Heart left ventricle (tissue), 16 donors: Measurements from ENCODE around the gene RIMS1. TPM values are rescaled to one million over a fixed set of nuclear protein-coding genes. Genes with fewer than 3 reads are reported as not detected.

Source experiments
- ATAC-seq, 4 donors: fragments of 200-7000 bp; cut with Tn5 transposase; one replicate each; pipeline ENCODE4 v1.9.1; 2020 to 2022; ENCODE audit warnings: moderate library complexity in 4 of 4, mild to moderate bottlenecking in 3 of 4, moderate number of reproducible peaks in 1 of 4
- DNase-seq, 5 donors: peaks; one replicate each; pipeline ENCODE4 v3.0.0-alpha.2; 2020
- H3K27ac ChIP-seq, 12 donors: fragments of 200-600 bp; sonication (generic) in 4 of 12; one replicate each; pipeline versions ENCODE4 v1.5.0 to v1.8.0; 2016 to 2022; ENCODE audit warnings: mild to moderate bottlenecking in 2 of 12
- H3K27me3 ChIP-seq, 9 donors: fragments of 200-600 bp; sonication (generic) in 2 of 9; one replicate each; pipeline versions ENCODE4 v1.5.1 to v1.8.0; 2016 to 2022; ENCODE audit warnings: mild to moderate bottlenecking in 3 of 9
- H3K36me3 ChIP-seq, 9 donors: fragments of 200-600 bp; sonication (generic) in 2 of 9; one replicate each; pipeline versions ENCODE4 v1.5.0 to v1.8.0; 2018 to 2022; ENCODE audit warnings: mild to moderate bottlenecking in 2 of 9
- H3K4me1 ChIP-seq, 12 donors: fragments of 200-600 bp; sonication (generic) in 4 of 12; one replicate each; pipeline versions ENCODE4 v1.5.0 to v1.8.0; 2016 to 2022; ENCODE audit warnings: mild to moderate bottlenecking in 3 of 12
- H3K4me3 ChIP-seq, 12 donors: fragments of 200-600 bp; sonication (generic) in 4 of 12; one replicate each; pipeline versions ENCODE4 v1.5.0 to v1.8.0; 2017 to 2022; ENCODE audit warnings: mild to moderate bottlenecking in 9 of 12, moderate library complexity in 4 of 12
- H3K9me3 ChIP-seq, 12 donors: fragments of 200-600 bp; sonication (generic) in 4 of 12; one replicate each; pipeline versions ENCODE4 v1.5.0 to v1.8.0; 2016 to 2022; ENCODE audit warnings: mild to moderate bottlenecking in 1 of 12
- CTCF ChIP-seq, 12 donors: fragments of 200-600 bp; sonication (generic) in 4 of 12; IDR thresholded peaks; one replicate each; pipeline versions ENCODE4 v1.5.0 to v1.8.0; 2018 to 2022; ENCODE audit warnings: antibody characterized with exemption in 12 of 12, mild to moderate bottlenecking in 5 of 12
- POLR2A ChIP-seq, 2 donors: fragments of 450-650 bp; IDR thresholded peaks; one replicate each; pipeline ENCODE4 v1.6.1; 2017; ENCODE audit warnings: antibody characterized with exemption in 2 of 2, mild to moderate bottlenecking in 2 of 2, moderate library complexity in 2 of 2
- WGBS, 4 donors: extraction: QIAGEN DNeasy Blood & Tissue Kit in 2 of 4; methylation state at CpG; one replicate each; pipeline versions ENCODE4 v1.1.5 to v1.1.7; 2013 to 2018; 5-methylcytosine and 5-hydroxymethylcytosine counted together
- intact Hi-C, 10 donors: fragments of 100-400 bp; cut with DNase I; formaldehyde crosslinking; loops; one replicate each; pipeline versions ENCODE4 v1.11.1 to v1.14.2; 2022
- polyA plus RNA-seq, 2 donors: library from polyadenylated mRNA; stranded (reverse); fragments of 200-250 nt; gene quantifications; one replicate each; pipeline ENCODE4 v1.2.3, GENCODE V29; 2013
- total RNA-seq, 9 donors: library from RNA; depleted of rRNA in 2 of 9; stranded (reverse); fragments of >200 nt in 2 of 9; fragmentation: NEBNext Ultra II Directional in 3 of 9; extraction: Animal tissue kit (Norgen Biotek cat#: 25700) in 3 of 9; gene quantifications; one replicate each; pipeline versions ENCODE4 v1.1.0 to v1.2.4, GENCODE V29; 2016 to 2023
- donor health status: ischemic (EF 13 %, LVEDD 7.1; RV severe dilation, severe dysfunction).
- donor health status: healthy with polysubstance abuse.
- donor health status: DM: no; HTN: yes; CAD: no.
- donor health status: DM: no; HTN: no; CAD: no.
- donor health status: ischemic (EF 25% LVEDD 6.9; RV normal size, moderate dysfunction).
- donor health status: ischemic (EF 25% LVEDD 5.7; RV mildly dilated, moderate dysfunction).
- donor health status: healthy.
- donor health status: DM: yes; HTN: yes; CAD: no.
- donor health status: ischemic (EF 35%, LVEDD 5.7; RV mildly dilated, moderate dysfunction).
- donor health status: nonischemic (EF 11% LVEDD 7.7; RV severe dilation, severe dysfunction).
- donor health status: DM: yes; HTN: yes; CAD: no.
- donor health status: PGD.
- donor health status: ischemic (EF 29% LVEDD 5.4; RV normal size, mild dysfunction).
- donor health status: nonischemic (EF 23%, LVEDD 6.1; RV moderate dilation, normal function).

RIMS1 gene
- total and polyA plus RNA-seq, 11 donors = 0.11 to 3.2 (median 1.1) TPM; not detected in 4

- H3K9me3 ChIP-seq = peaks cover 0 to 4% (median 0%) of the 10 kb centered on the region in 12 donors
- H3K36me3 ChIP-seq = no peaks in the 10 kb centered on the region
- DNase-seq (no peak), ATAC-seq (no peak)
- intact Hi-C loops = no loop called here
- TF ChIP-seq POLR2A (IDR thresholded peaks at IDR 0.05) = no peak
- no peak for TF ChIP-seq CTCF (IDR thresholded peaks at IDR 0.05)
- H3K27me3 ChIP-seq = no peaks in the 10 kb centered on the region
- no peak overlapping the region for H3K4me3 ChIP-seq
- no peaks in the 10 kb centered on the region for H3K4me1 ChIP-seq
- no peak overlapping the region for H3K27ac ChIP-seq
These were observed 254.4 kb downstream of the RIMS1 start for GRCh38 chr6:72140795-72141194.

- 59 to 85% (median 73%) methylated on average over 3 of the region's 3 CpGs for WGBS, 4 donors
- no peaks in the 10 kb centered on the region for H3K27me3 ChIP-seq
- intact Hi-C loops = loop anchor here in 1 of 10 donors (2.0 kb wide), 1 partner anchor 15 kb away; no protein-coding TSS in a partner anchor
These were observed 263.4 kb downstream of the RIMS1 start for GRCh38 chr6:72149715-72150114.

GRCh38 chr6:72151742-72152141, 265.4 kb downstream of the RIMS1 start:
- Histone ChIP-seq H3K9me3 (peaks cover 0 to 28% (median 9%) of the 10 kb centered on the region in 12 donors), H3K27ac (no peak overlapping the region), H3K36me3 (no peaks in the 10 kb centered on the region), H3K4me1 (no peaks in the 10 kb centered on the region), H3K4me3 (no peak overlapping the region), H3K27me3 (no peaks in the 10 kb centered on the region)
- DNase-seq (no peak), ATAC-seq (no peak)
- TF ChIP-seq CTCF (IDR thresholded peaks at IDR 0.05) (no peak), POLR2A (IDR thresholded peaks at IDR 0.05) (no peak)
- 28 to 80% (median 44%) methylated on average over 2 of the region's 2 CpGs for WGBS, 4 donors
- intact Hi-C loops = loop anchor here in 1 of 10 donors (2.0 kb wide), 1 partner anchor 13 kb away; no protein-coding TSS in a partner anchor

More at GRCh38 chr6:72149715-72150114, 263.4 kb downstream of the RIMS1 start:
- no peak for TF ChIP-seq CTCF (IDR thresholded peaks at IDR 0.05)
- TF ChIP-seq POLR2A (IDR thresholded peaks at IDR 0.05) = no peak
- ATAC-seq = no peak
- Histone ChIP-seq H3K27ac (no peak overlapping the region), H3K4me3 (no peak overlapping the region), H3K36me3 (no peaks in the 10 kb centered on the region), H3K4me1 (no peaks in the 10 kb centered on the region), H3K9me3 (peaks cover 0 to 30% (median 12%) of the 10 kb centered on the region in 12 donors)
- peak in 1 of 5 donors; percentile 14 for DNase-seq

- 36 to 50% (median 48%) methylated on average over 2 of the region's 2 CpGs for WGBS, 4 donors
- DNase-seq = no peak
- no peak for ATAC-seq
- no peak overlapping the region for H3K27ac ChIP-seq
- H3K4me3 ChIP-seq = no peak overlapping the region
- no peaks in the 10 kb centered on the region for H3K9me3 ChIP-seq
- H3K27me3 ChIP-seq = peaks cover 0 to 9% (median 0%) of the 10 kb centered on the region in 9 donors
- H3K4me1 ChIP-seq = no peaks in the 10 kb centered on the region
- TF ChIP-seq POLR2A (IDR thresholded peaks at IDR 0.05) = no peak
- TF ChIP-seq CTCF (IDR thresholded peaks at IDR 0.05) = no peak
- intact Hi-C loops = no loop called here
- H3K36me3 ChIP-seq = no peaks in the 10 kb centered on the region
These were observed 289.6 kb downstream of the RIMS1 start for GRCh38 chr6:72175916-72176315.
